ENCODE measurements around the gene OTOGL.
"Not testable (repeated sequence)": the region's sequence is repeated elsewhere in the genome, so short reads cannot be mapped to it uniquely, and the experiment has no call there.

OTOGL gene

GRCh38 chr12:80233926-80234325 lies 134.6 kb downstream of the OTOGL start:
- no peak for DNase-seq

GRCh38 chr12:80234667-80235066 lies 135.3 kb downstream of the OTOGL start:
- DNase-seq: no peak

- DNase-seq: no peak
Observed at GRCh38 chr12:80235944-80236343, 136.6 kb downstream of the OTOGL start.

- no peak for DNase-seq
Observed at GRCh38 chr12:80239867-80240266, 140.5 kb downstream of the OTOGL start.

- DNase-seq: no peak
Observed at GRCh38 chr12:80241576-80242273, 142.4 kb downstream of the OTOGL start.

GRCh38 chr12:80242321-80242720 lies 143.0 kb downstream of the OTOGL start:
- no peak for DNase-seq

GRCh38 chr12:80249581-80249980 lies 150.2 kb downstream of the OTOGL start:
- DNase-seq: not testable (repeated sequence)

- no peak for DNase-seq
Observed at GRCh38 chr12:80257920-80258319, 158.6 kb downstream of the OTOGL start.

- DNase-seq: no peak
Observed at GRCh38 chr12:80260269-80260668, 160.9 kb downstream of the OTOGL start.

GRCh38 chr12:80261403-80261802 lies 162.1 kb downstream of the OTOGL start:
- DNase-seq: no peak

- no peak for DNase-seq
Observed at GRCh38 chr12:80262346-80262745, 163.0 kb downstream of the OTOGL start.

GRCh38 chr12:80262771-80263170 lies 163.4 kb downstream of the OTOGL start:
- no peak for DNase-seq

- DNase-seq: no peak
Observed at GRCh38 chr12:80264386-80264785, 165.0 kb downstream of the OTOGL start.

GRCh38 chr12:80264891-80265290 lies 165.6 kb downstream of the OTOGL start:
- DNase-seq: no peak

- no peak for DNase-seq
Observed at GRCh38 chr12:80268924-80269749, 169.8 kb downstream of the OTOGL start.

GRCh38 chr12:80269803-80270552 lies 170.6 kb downstream of the OTOGL start:
- no peak for DNase-seq

- no peak for DNase-seq
Observed at GRCh38 chr12:80271780-80272179, 172.4 kb downstream of the OTOGL start.

- DNase-seq: no peak
Observed at GRCh38 chr12:80272387-80272915, 173.1 kb downstream of the OTOGL start.

GRCh38 chr12:80273144-80273543 lies 173.8 kb downstream of the OTOGL start:
- no peak for DNase-seq

- no peak for DNase-seq
Observed at GRCh38 chr12:80277732-80278131, 178.4 kb downstream of the OTOGL start.

GRCh38 chr12:80282226-80282625 lies 182.9 kb downstream of the OTOGL start:
- no peak for DNase-seq

- no peak for DNase-seq
Observed at GRCh38 chr12:80282761-80283160, 183.4 kb downstream of the OTOGL start.

GRCh38 chr12:80291108-80291754 lies 191.9 kb downstream of the OTOGL start:
- no peak for DNase-seq

Data from DMS 273 treated with DMSO at 0.1 percent for 48 hours (cell line).